ENCODE data around the gene C8A. TPM values are rescaled to one million over a fixed set of nuclear protein-coding genes. Genes with fewer than 3 reads are reported as not detected.

The C8A gene
- total RNA-seq, 1 donor from 2014 or later: not detected

GRCh38 chr1:56911098-56911938 is 56.7 kb downstream of the C8A start:
- Mint-ChIP-seq H3K4me3 (no peak overlapping the region), H3K36me3 (ENCODE audit: low read depth) (no peaks in the 10 kb centered on the region), H3K27me3 (no peaks in the 10 kb centered on the region), H3K4me1 (no peaks in the 10 kb centered on the region), H3K9me3 (no peaks in the 10 kb centered on the region), H3K27ac (no peak overlapping the region)
- intact Hi-C loops (cut with micrococcal nuclease): no loop called here
- DNase-seq: no peak

DNA sequence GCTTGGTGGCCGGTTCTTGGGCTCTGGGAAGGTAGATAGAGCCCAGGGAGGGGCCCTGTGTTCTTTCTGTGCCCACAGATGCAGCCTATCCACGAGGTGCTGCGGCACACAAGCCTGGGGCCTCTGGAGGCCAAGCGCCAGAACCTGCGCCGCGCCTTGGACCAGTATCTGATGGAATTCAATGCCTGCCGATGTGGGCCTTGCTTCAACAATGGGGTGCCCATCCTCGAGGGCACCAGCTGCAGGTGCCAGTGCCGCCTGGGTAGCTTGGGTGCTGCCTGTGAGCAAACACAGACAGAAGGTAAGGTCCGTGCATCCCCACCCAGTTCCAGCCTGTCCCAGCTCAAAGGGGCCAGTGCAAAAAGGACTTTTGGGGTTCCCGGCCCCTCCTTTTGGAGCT is 57.7 kb downstream of the C8A start:
- H3K27me3 Mint-ChIP-seq: no peaks in the 10 kb centered on the region
- H3K27ac Mint-ChIP-seq: no peak overlapping the region
- no peaks in the 10 kb centered on the region for H3K4me1 Mint-ChIP-seq
- DNase-seq: no peak
- intact Hi-C loops (cut with micrococcal nuclease): no loop called here
- H3K4me3 Mint-ChIP-seq: no peak overlapping the region
- H3K9me3 Mint-ChIP-seq: no peaks in the 10 kb centered on the region
- no peaks in the 10 kb centered on the region for H3K36me3 Mint-ChIP-seq (ENCODE audit: low read depth)

GRCh38 chr1:56915960-56916359 is 61.4 kb downstream of the C8A start:
- H3K36me3 Mint-ChIP-seq (ENCODE audit: low read depth): no peaks in the 10 kb centered on the region
- no peaks in the 10 kb centered on the region for H3K4me1 Mint-ChIP-seq
- H3K27me3 Mint-ChIP-seq: no peaks in the 10 kb centered on the region
- no peak for DNase-seq
- intact Hi-C loops (cut with micrococcal nuclease): no loop called here
- no peak overlapping the region for H3K4me3 Mint-ChIP-seq
- H3K27ac Mint-ChIP-seq: no peak overlapping the region
- no peaks in the 10 kb centered on the region for H3K9me3 Mint-ChIP-seq

- Mint-ChIP-seq H3K27ac (no peak overlapping the region), H3K27me3 (no peaks in the 10 kb centered on the region), H3K36me3 (ENCODE audit: low read depth) (no peaks in the 10 kb centered on the region), H3K4me3 (no peak overlapping the region), H3K9me3 (no peaks in the 10 kb centered on the region), H3K4me1 (no peaks in the 10 kb centered on the region)
- no peak for DNase-seq
- intact Hi-C loops (cut with micrococcal nuclease): no loop called here
Observed at GRCh38 chr1:56916630-56917029, 62.0 kb downstream of the C8A start.

- intact Hi-C loops (cut with micrococcal nuclease): no loop called here
- no peak for DNase-seq
- Mint-ChIP-seq H3K4me1 (no peaks in the 10 kb centered on the region), H3K4me3 (no peak overlapping the region), H3K36me3 (ENCODE audit: low read depth) (no peaks in the 10 kb centered on the region), H3K27ac (no peak overlapping the region), H3K9me3 (no peaks in the 10 kb centered on the region), H3K27me3 (no peaks in the 10 kb centered on the region)
Observed at GRCh38 chr1:56917356-56917755, 62.8 kb downstream of the C8A start.

DNA sequence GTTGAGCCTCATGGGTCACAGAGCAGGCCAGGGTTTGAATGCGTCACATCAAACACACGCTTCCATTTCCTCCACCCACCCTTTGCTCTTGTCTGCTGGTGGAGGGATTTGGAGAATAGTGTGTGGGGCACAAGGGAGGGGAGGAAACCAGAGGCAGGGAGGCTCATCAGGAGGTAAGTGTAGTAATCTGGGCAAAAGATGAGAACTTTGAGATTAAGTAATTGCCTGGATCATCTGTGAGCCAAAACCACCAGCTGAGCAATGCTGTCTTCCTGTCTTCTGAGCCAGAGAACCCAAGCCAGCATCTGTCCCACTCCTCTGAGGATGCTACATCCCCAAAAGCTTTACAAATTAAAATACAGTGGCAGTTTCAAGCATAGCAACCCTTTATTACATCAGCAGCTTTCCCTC is 66.0 kb downstream of the C8A start:
- intact Hi-C loops (cut with micrococcal nuclease): no loop called here
- Mint-ChIP-seq H3K27ac (no peak overlapping the region), H3K36me3 (ENCODE audit: low read depth) (no peaks in the 10 kb centered on the region), H3K9me3 (no peaks in the 10 kb centered on the region), H3K4me1 (no peaks in the 10 kb centered on the region), H3K4me3 (no peak overlapping the region), H3K27me3 (no peaks in the 10 kb centered on the region)
- DNase-seq: no peak

DNA sequence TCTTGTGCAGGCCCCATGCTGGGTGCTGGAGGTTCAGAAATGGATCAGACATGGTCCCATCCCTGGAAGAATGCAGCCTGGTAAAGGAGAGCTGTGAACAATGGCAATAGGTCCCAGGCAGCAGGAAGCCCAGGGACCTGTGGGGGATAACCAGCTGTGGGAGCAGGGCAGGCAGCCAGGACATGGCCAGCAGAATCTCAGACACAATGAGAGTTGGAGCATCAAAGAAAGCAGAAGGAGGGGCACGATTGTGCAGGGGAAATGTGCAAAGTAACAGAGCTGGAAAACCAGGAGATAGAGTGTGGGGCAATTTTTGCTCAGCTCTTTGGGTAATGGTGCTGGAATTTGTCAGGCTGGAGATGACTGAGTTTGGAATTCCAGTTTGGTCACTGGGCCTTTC is 66.9 kb downstream of the C8A start:
- Mint-ChIP-seq H3K27me3 (no peaks in the 10 kb centered on the region), H3K36me3 (ENCODE audit: low read depth) (no peaks in the 10 kb centered on the region), H3K9me3 (no peaks in the 10 kb centered on the region), H3K4me3 (no peak overlapping the region), H3K4me1 (no peaks in the 10 kb centered on the region), H3K27ac (no peak overlapping the region)
- intact Hi-C loops (cut with micrococcal nuclease): no loop called here
- DNase-seq: no peak

- Mint-ChIP-seq H3K4me3 (no peak overlapping the region), H3K36me3 (ENCODE audit: low read depth) (no peaks in the 10 kb centered on the region), H3K27ac (no peak overlapping the region), H3K27me3 (no peaks in the 10 kb centered on the region), H3K4me1 (no peaks in the 10 kb centered on the region), H3K9me3 (no peaks in the 10 kb centered on the region)
- intact Hi-C loops (cut with micrococcal nuclease): no loop called here
- DNase-seq: no peak
Observed at GRCh38 chr1:56922070-56922469, 67.5 kb downstream of the C8A start.

DNA sequence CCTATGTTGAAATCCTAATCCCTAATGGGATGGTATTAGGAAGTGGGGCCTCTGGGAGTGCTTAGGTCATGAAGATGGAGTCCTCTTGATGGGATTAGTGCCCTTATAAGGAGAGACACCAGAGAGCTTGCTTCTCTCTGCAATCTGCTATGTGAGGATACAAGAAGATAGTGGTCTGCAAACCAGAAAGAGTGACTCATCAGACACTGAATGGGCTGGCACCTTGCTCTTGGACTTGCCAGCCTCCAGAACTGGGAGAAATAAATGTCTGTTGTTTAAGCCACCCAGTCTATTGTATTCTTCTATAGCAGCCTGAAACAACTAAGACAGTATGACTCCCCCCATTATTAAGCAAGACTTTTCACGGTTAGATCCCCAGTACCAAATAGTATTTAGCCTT is 67.9 kb downstream of the C8A start:
- H3K27ac Mint-ChIP-seq: no peak overlapping the region
- H3K4me3 Mint-ChIP-seq: no peak overlapping the region
- no peaks in the 10 kb centered on the region for H3K9me3 Mint-ChIP-seq
- H3K27me3 Mint-ChIP-seq: no peaks in the 10 kb centered on the region
- H3K4me1 Mint-ChIP-seq: no peaks in the 10 kb centered on the region
- no peaks in the 10 kb centered on the region for H3K36me3 Mint-ChIP-seq (ENCODE audit: low read depth)
- intact Hi-C loops (cut with micrococcal nuclease): no loop called here
- no peak for DNase-seq

- intact Hi-C loops (cut with micrococcal nuclease): no loop called here
- Mint-ChIP-seq H3K4me1 (no peaks in the 10 kb centered on the region), H3K27ac (no peak overlapping the region)
Observed at GRCh38 chr1:56923201-56923600, 68.6 kb downstream of the C8A start.

DNA sequence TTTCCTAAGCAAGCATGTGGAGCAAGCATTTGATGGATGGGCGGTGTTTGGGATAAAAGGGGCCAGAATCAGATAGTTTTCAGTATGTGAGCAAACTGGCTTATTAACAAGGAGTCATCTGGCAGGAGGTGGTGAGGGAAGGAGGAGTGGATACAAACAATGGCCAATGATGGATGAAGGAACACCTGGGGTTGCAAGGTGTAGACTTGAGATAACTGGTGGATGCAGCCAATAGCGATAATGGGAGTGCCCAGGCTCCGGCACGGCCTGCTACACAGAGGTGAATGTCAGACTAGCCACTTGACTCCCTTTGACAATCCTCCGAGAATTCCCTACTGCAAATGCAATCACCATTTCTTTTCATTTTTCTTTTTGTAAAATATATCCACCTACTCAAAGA is 69.5 kb downstream of the C8A start:
- Mint-ChIP-seq H3K27me3 (no peaks in the 10 kb centered on the region), H3K4me1 (no peaks in the 10 kb centered on the region), H3K27ac (no peak overlapping the region), H3K9me3 (no peaks in the 10 kb centered on the region), H3K4me3 (no peak overlapping the region), H3K36me3 (ENCODE audit: low read depth) (no peaks in the 10 kb centered on the region)
- DNase-seq: no peak
- intact Hi-C loops (cut with micrococcal nuclease): no loop called here

More at GRCh38 chr1:56923201-56923600, 68.6 kb downstream of the C8A start:
- Mint-ChIP-seq H3K27me3 (no peaks in the 10 kb centered on the region), H3K9me3 (no peaks in the 10 kb centered on the region), H3K4me3 (no peak overlapping the region), H3K36me3 (ENCODE audit: low read depth) (no peaks in the 10 kb centered on the region)
- no peak for DNase-seq

DNA sequence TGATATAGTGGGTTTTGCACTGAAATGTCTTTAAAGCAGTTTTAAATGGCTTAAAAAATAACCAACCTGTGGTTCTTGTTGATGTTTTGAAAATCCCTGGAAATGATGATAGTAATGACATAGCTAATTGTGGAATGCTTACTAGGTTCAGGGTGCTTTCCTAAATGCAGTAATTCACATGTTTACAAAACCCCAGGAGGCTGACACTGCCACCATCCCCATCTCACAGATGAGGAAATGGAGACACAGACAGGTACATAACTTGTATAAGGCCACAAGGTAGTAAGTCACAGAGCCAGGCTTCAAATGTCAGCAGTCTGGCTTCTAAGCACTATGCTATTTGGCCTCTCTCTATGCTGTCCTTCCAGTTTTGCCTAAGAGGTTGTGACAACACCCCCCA is 70.6 kb downstream of the C8A start:
- DNase-seq: no peak
- no peak overlapping the region for H3K4me3 Mint-ChIP-seq
- no peaks in the 10 kb centered on the region for H3K4me1 Mint-ChIP-seq
- no peaks in the 10 kb centered on the region for H3K36me3 Mint-ChIP-seq (ENCODE audit: low read depth)
- intact Hi-C loops (cut with micrococcal nuclease): no loop called here
- no peaks in the 10 kb centered on the region for H3K27me3 Mint-ChIP-seq
- no peak overlapping the region for H3K27ac Mint-ChIP-seq
- no peaks in the 10 kb centered on the region for H3K9me3 Mint-ChIP-seq

DNA sequence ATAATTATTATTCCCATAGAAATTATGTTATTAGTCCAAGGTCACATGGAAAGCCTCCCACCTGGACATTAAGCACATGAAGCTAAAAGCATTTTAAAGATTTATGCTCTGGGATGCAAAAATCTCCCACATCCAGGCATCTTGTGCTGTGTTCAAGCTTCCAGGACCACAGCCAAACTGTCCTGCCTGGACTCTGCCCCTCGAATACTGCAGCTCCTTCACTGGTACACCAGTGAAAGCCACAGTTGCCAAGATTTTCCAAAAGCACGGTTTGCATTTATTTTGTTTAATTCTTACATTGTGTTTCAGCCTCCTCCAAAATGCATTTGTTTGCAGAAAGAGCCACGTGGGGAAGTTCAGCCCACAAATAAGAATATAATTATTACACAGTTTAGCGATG is 72.6 kb downstream of the C8A start:
- no peaks in the 10 kb centered on the region for H3K36me3 Mint-ChIP-seq (ENCODE audit: low read depth)
- no peak overlapping the region for H3K4me3 Mint-ChIP-seq
- H3K9me3 Mint-ChIP-seq: no peaks in the 10 kb centered on the region
- no peaks in the 10 kb centered on the region for H3K27me3 Mint-ChIP-seq
- H3K27ac Mint-ChIP-seq: no peak overlapping the region
- DNase-seq: no peak
- H3K4me1 Mint-ChIP-seq: no peaks in the 10 kb centered on the region
- intact Hi-C loops (cut with micrococcal nuclease): no loop called here

DNA sequence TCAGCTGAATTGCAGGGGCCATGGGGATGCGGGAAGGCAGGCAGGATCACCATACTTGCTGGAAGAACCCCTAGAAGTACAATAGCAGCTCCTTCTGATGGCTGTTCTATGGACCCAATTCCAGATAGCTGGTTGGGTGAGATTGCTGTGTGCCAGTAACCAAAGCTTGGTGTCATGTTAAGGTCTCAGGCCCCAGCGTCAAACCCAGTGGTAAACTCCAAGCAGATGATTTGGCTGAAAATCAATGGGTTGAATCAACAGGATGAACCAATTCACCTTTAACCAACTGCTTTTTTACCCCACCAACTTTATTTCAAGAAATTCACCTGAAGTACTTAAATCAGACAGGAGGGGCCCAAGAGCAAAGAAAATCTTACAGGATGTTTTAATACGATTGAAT is 73.4 kb downstream of the C8A start:
- H3K4me1 Mint-ChIP-seq: no peaks in the 10 kb centered on the region
- H3K4me3 Mint-ChIP-seq: no peak overlapping the region
- H3K27me3 Mint-ChIP-seq: no peaks in the 10 kb centered on the region
- intact Hi-C loops (cut with micrococcal nuclease): no loop called here
- H3K36me3 Mint-ChIP-seq (ENCODE audit: low read depth): no peaks in the 10 kb centered on the region
- DNase-seq: no peak
- H3K9me3 Mint-ChIP-seq: no peaks in the 10 kb centered on the region
- H3K27ac Mint-ChIP-seq: no peak overlapping the region

DNA sequence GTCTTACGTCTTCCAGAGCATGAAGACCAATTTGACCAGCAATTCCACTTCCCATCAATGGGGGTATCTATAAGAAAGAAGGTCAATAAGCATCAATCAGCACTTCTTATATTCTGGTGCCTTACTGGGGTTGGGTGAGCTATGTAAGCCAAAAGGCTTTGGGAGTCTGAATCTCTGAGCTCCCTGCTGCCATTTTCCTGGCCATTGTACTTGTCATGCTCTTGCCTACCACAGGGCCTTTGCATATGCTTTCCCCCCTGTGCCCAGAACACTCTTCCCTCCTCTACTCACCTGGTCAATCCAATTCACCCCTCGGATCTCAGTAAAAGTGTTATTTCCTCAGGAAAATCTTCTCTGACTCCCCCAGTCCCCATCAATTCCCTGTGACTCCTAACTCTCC is 74.9 kb downstream of the C8A start:
- no peak for DNase-seq
- Mint-ChIP-seq H3K27me3 (no peaks in the 10 kb centered on the region), H3K36me3 (ENCODE audit: low read depth) (no peaks in the 10 kb centered on the region), H3K9me3 (no peaks in the 10 kb centered on the region), H3K27ac (no peak overlapping the region), H3K4me1 (no peaks in the 10 kb centered on the region), H3K4me3 (no peak overlapping the region)
- intact Hi-C loops (cut with micrococcal nuclease): no loop called here

Measured in activated CD4-positive, alpha-beta T cell treated with anti-CD3 and anti-CD28 coated beads, Interleukin-2, amount 10 ng/mL, durations not matched to agents 24 days and 14 days (primary cell).